IMR-90 (cell line): ENCODE measurements around the gene NOL6. TPM values are rescaled to one million over a fixed set of nuclear protein-coding genes. Genes with fewer than 3 reads are reported as not detected.

Experiments
- ATAC-seq: fragments of 200-7000 bp; cut with Tn5 transposase; 2 replicates; pipeline ENCODE4 v1.9.1; 2020; ENCODE audit warnings: low read depth, mild to moderate bottlenecking, moderate library complexity
- BruUV-seq: library from RNA; stranded (reverse); fragments of 400-500 nt; replicated peaks from 2 replicates; lab custom pipeline; 2021; lab: Mats Ljungman, UMichigan
- CTCF ChIA-PET: fragments of 300-600 bp; formaldehyde crosslinking; extraction: SDS; loops from one replicate; lab custom pipeline; 2021; ENCODE audit warnings: antibody characterized with exemption; lab: Yijun Ruan, JAX
- POLR2A ChIA-PET: fragments of 300-600 bp; sonication (Branson Sonifier 250); formaldehyde crosslinking; loops from one replicate; lab custom pipeline; 2022; ENCODE audit warnings: antibody characterized with exemption; ENCODE audit not compliant: unreplicated experiment; lab: Charles Lee
- DNase-seq: peaks from one replicate; pipeline ENCODE4 v3.0.0; 2013
- H2AFZ ChIP-seq: replicated peaks from 2 replicates; pipeline ENCODE3; 2013; ENCODE audit warnings: low read length, mild to moderate bottlenecking; ENCODE audit not compliant: poor library complexity
- H2AK5ac ChIP-seq: 2 replicates; pipeline ENCODE4 v1.6.1; 2013; ENCODE audit warnings: low read depth, low read length, inconsistent platforms
- H2AK9ac ChIP-seq: replicated peaks from 2 replicates; pipeline ENCODE3; 2013; ENCODE audit warnings: mild to moderate bottlenecking, low read depth, low read length, moderate library complexity; ENCODE audit not compliant: poor library complexity
- H2BK120ac ChIP-seq: 2 replicates; pipeline ENCODE4 v1.6.1; 2013; ENCODE audit warnings: low read depth, low read length, inconsistent platforms
- H2BK15ac ChIP-seq: 3 replicates; pipeline ENCODE4 v1.6.1; 2013; ENCODE audit warnings: low read depth, low read length, inconsistent platforms
- H2BK20ac ChIP-seq: 2 replicates; pipeline ENCODE4 v1.6.1; 2013; ENCODE audit warnings: low read depth, mild to moderate bottlenecking, inconsistent platforms, low read length, moderate library complexity
- H2BK5ac ChIP-seq: 2 replicates; pipeline ENCODE4 v1.6.1; 2013; ENCODE audit warnings: mild to moderate bottlenecking, low read depth, low read length, inconsistent platforms; ENCODE audit not compliant: poor library complexity, severe bottlenecking
- H3K14ac ChIP-seq: replicated peaks from 2 replicates; pipeline ENCODE4 v1.6.1; 2013; ENCODE audit warnings: low read depth, low read length, inconsistent platforms
- H3K18ac ChIP-seq: 2 replicates; pipeline ENCODE4 v1.6.1; 2013; ENCODE audit warnings: low read depth, low read length, control low read depth
- H3K23ac ChIP-seq: 2 replicates; pipeline ENCODE4 v1.6.1; 2013; ENCODE audit warnings: low read depth, low read length, inconsistent platforms
- H3K27ac ChIP-seq: 2 replicates; pipeline ENCODE4 v1.5.1; 2013; ENCODE audit warnings: mild to moderate bottlenecking, control low read depth, low read length; ENCODE audit not compliant: insufficient read depth
- H3K27me3 ChIP-seq: 2 replicates; pipeline ENCODE4 v1.6.1; 2013; ENCODE audit warnings: low read length; ENCODE audit not compliant: control insufficient read depth, insufficient read depth
- H3K36me3 ChIP-seq: 2 replicates; pipeline ENCODE4 v1.6.1; 2013; ENCODE audit warnings: low read length, mixed read lengths; ENCODE audit not compliant: control insufficient read depth, insufficient read depth
- H3K4ac ChIP-seq: 2 replicates; pipeline ENCODE4 v1.6.1; 2013; ENCODE audit warnings: low read depth, low read length, inconsistent platforms
- H3K4me1 ChIP-seq: 2 replicates; pipeline ENCODE4 v1.6.1; 2013; ENCODE audit warnings: low read length, mixed read lengths; ENCODE audit not compliant: control insufficient read depth, insufficient read depth
- H3K4me2 ChIP-seq: 2 replicates; pipeline ENCODE4 v1.6.1; 2013; ENCODE audit warnings: low read depth, mild to moderate bottlenecking, control low read depth, low read length, moderate library complexity
- H3K4me3 ChIP-seq: 2 replicates; pipeline ENCODE4 v1.5.1; 2013; ENCODE audit warnings: low read depth, mild to moderate bottlenecking, control low read depth, low read length, moderate library complexity; ENCODE audit not compliant: insufficient read depth
- H3K56ac ChIP-seq: 2 replicates; pipeline ENCODE4 v1.6.1; 2013; ENCODE audit warnings: low read length, inconsistent platforms; ENCODE audit not compliant: insufficient read depth; ENCODE audit errors: extremely low read depth
- H3K79me1 ChIP-seq, 2 experiments: 2 replicates each; pipeline ENCODE4 v1.6.1; 2013; ENCODE audit warnings: low read length in 2 of 2, inconsistent platforms in 1 of 2, low read depth in 1 of 2
- H3K9ac ChIP-seq: 2 replicates; pipeline ENCODE4 v1.6.1; 2013; ENCODE audit warnings: low read depth, low read length, control low read depth
- H3K9me1 ChIP-seq: 2 replicates; pipeline ENCODE4 v1.6.1; 2013; ENCODE audit warnings: low read length, inconsistent platforms; ENCODE audit not compliant: insufficient read depth
- H3K9me3 ChIP-seq: 2 replicates; pipeline ENCODE4 v1.6.1; 2013; ENCODE audit warnings: low read length; ENCODE audit not compliant: control insufficient read depth, insufficient read depth
- H4K20me1 ChIP-seq: 2 replicates; pipeline ENCODE4 v1.6.1; 2013; ENCODE audit warnings: low read length, inconsistent platforms; ENCODE audit not compliant: insufficient read depth
- H4K5ac ChIP-seq: 2 replicates; pipeline ENCODE4 v1.6.1; 2013; ENCODE audit warnings: mild to moderate bottlenecking, low read depth, low read length, control low read depth
- H4K8ac ChIP-seq, 2 experiments: 2 replicates each; pipeline ENCODE4 v1.6.1; 2013; ENCODE audit warnings: low read depth in 2 of 2, low read length in 2 of 2, control low read depth in 1 of 2, inconsistent platforms in 1 of 2
- H4K91ac ChIP-seq: 2 replicates; pipeline ENCODE4 v1.6.1; 2013; ENCODE audit warnings: low read depth, low read length, inconsistent platforms; ENCODE audit not compliant: insufficient read depth
- BHLHE40 ChIP-seq: fragments of 150-350 bp; IDR thresholded peaks from 2 replicates; pipeline ENCODE4 v1.6.1; 2016; ENCODE audit warnings: mild to moderate bottlenecking, low read depth, low read length
- CEBPB ChIP-seq: IDR thresholded peaks from 2 replicates; pipeline ENCODE4 v1.6.1; 2012; ENCODE audit warnings: low read depth, low read length, improper control_type of control experiment
- CHD1 ChIP-seq: IDR thresholded peaks from 2 replicates; pipeline ENCODE4 v1.6.1; 2012; ENCODE audit warnings: low read depth, low read length, improper control_type of control experiment
- ELK1 ChIP-seq: fragments of 150-350 bp; IDR thresholded peaks from 2 replicates; pipeline ENCODE4 v1.6.1; 2016; ENCODE audit warnings: low read depth, mild to moderate bottlenecking, low read length, moderate library complexity, borderline replicate concordance
- FOS ChIP-seq: fragments of 150-350 bp; IDR thresholded peaks from 2 replicates; pipeline ENCODE4 v1.6.1; 2016; ENCODE audit warnings: low read depth, low read length
- MAFK ChIP-seq: IDR thresholded peaks from 2 replicates; pipeline ENCODE4 v1.6.1; 2012; ENCODE audit warnings: low read depth, low read length, improper control_type of control experiment
- MAZ ChIP-seq: IDR thresholded peaks from 2 replicates; pipeline ENCODE4 v1.6.1; 2012; ENCODE audit warnings: low read depth, mild to moderate bottlenecking, low read length, improper control_type of control experiment, moderate library complexity, borderline replicate concordance
- MXI1 ChIP-seq: IDR thresholded peaks from 2 replicates; pipeline ENCODE4 v1.6.1; 2012; ENCODE audit warnings: low read depth, mild to moderate bottlenecking, low read length, moderate library complexity, borderline replicate concordance
- NFE2L2 ChIP-seq: fragments of 150-350 bp; IDR thresholded peaks from 2 replicates; pipeline ENCODE4 v1.6.1; 2016; ENCODE audit warnings: low read depth, mild to moderate bottlenecking, low read length
- POLR2A ChIP-seq: IDR thresholded peaks from 2 replicates; pipeline ENCODE4 v1.6.1; 2012; ENCODE audit warnings: mild to moderate bottlenecking, low read depth, low read length
- RAD21 ChIP-seq: IDR thresholded peaks from 2 replicates; pipeline ENCODE4 v1.6.1; 2012; ENCODE audit warnings: low read length, improper control_type of control experiment
- RCOR1 ChIP-seq: IDR thresholded peaks from 2 replicates; pipeline ENCODE4 v1.6.1; 2012; ENCODE audit warnings: mild to moderate bottlenecking, low read length, improper control_type of control experiment; ENCODE audit not compliant: insufficient replicate concordance
- RFX5 ChIP-seq: IDR thresholded peaks from 2 replicates; pipeline ENCODE4 v1.8.0; 2012; ENCODE audit warnings: low read depth, mild to moderate bottlenecking, low read length, moderate library complexity
- SMC3 ChIP-seq: fragments of 150-350 bp; IDR thresholded peaks from 2 replicates; pipeline ENCODE4 v1.6.1; 2016; ENCODE audit warnings: low read depth, mild to moderate bottlenecking, antibody characterized with exemption, low read length, moderate library complexity
- WGBS, 2 experiments: methylation state at CpG; one replicate each; pipeline versions ENCODE4 v1.1.5 to v1.1.7; 2013; ENCODE audit warnings: missing lambda C conversion rate in 2 of 2; ENCODE audit not compliant: insufficient read length in 1 of 2; ENCODE audit errors: extremely low coverage in 2 of 2; 5-methylcytosine and 5-hydroxymethylcytosine counted together
- dilution Hi-C: fragments of 300-500 bp; cut with HindIII; formaldehyde crosslinking; loops from one replicate; pipeline ENCODE4 v1.14.3; 2018; ENCODE audit warnings: low sequenced_read_pairs; ENCODE audit not compliant: unreplicated experiment
- in situ Hi-C: fragments of 300-500 bp; cut with MboI; formaldehyde crosslinking; loops from 3 replicates; pipeline ENCODE4 v1.14.3; 2019; ENCODE audit warnings: low sequenced_read_pairs, inconsistent platforms, mixed read lengths
- intact Hi-C: fragments of 100-400 bp; cut with micrococcal nuclease; formaldehyde crosslinking; loops from 2 replicates; pipeline ENCODE4 v1.10.0; 2022
- polyA plus RNA-seq, 3 experiments: library from polyadenylated mRNA; depleted of rRNA; stranded (reverse); fragments of >200 nt; gene quantifications; 2 replicates each; pipeline ENCODE4 v1.2.3, GENCODE V29; 2012; ENCODE audit warnings: low replicate concordance in 1 of 3
- total RNA-seq: library from RNA; depleted of rRNA; stranded (reverse); fragments of >200 nt; gene quantifications from 2 replicates; pipeline ENCODE4 v1.2.3, GENCODE V29; 2012
- TF ChIP-seq, protein P1 (sequence below): conservative IDR thresholded peaks from 2 replicates; pipeline ENCODE4 v1.5.1; 2012; ENCODE audit warnings: mild to moderate bottlenecking, low read depth, low read length, improper control_type of control experiment
- TF ChIP-seq, protein P2 (sequence below): fragments of 150-350 bp; IDR thresholded peaks from 2 replicates; pipeline ENCODE4 v1.6.1; 2017; ENCODE audit warnings: mild to moderate bottlenecking, antibody characterized with exemption, low read length, low read depth

The NOL6 gene
- total and polyA plus RNA-seq, 2 of the 4 experiments (the other 2 are of a cell fraction): 47.3 to 71.7 TPM

- no peak overlapping the region for H3K27ac ChIP-seq
- intact Hi-C loops: no loop called here
- POLR2A ChIA-PET: no interaction called here
- TF ChIP-seq MXI1 (no peak), RFX5 (no peak), RCOR1 (no peak), CEBPB (no peak), POLR2A (no peak), ELK1 (no peak), FOS (no peak), CHD1 (no peak), NFE2L2 (no peak), MAZ (no peak), MAFK (no peak), SMC3 (no peak), BHLHE40 (no peak), RAD21 (no peak)
- TF ChIP-seq, protein P1, sequence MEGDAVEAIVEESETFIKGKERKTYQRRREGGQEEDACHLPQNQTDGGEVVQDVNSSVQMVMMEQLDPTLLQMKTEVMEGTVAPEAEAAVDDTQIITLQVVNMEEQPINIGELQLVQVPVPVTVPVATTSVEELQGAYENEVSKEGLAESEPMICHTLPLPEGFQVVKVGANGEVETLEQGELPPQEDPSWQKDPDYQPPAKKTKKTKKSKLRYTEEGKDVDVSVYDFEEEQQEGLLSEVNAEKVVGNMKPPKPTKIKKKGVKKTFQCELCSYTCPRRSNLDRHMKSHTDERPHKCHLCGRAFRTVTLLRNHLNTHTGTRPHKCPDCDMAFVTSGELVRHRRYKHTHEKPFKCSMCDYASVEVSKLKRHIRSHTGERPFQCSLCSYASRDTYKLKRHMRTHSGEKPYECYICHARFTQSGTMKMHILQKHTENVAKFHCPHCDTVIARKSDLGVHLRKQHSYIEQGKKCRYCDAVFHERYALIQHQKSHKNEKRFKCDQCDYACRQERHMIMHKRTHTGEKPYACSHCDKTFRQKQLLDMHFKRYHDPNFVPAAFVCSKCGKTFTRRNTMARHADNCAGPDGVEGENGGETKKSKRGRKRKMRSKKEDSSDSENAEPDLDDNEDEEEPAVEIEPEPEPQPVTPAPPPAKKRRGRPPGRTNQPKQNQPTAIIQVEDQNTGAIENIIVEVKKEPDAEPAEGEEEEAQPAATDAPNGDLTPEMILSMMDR: no peak
- TF ChIP-seq, protein P2, sequence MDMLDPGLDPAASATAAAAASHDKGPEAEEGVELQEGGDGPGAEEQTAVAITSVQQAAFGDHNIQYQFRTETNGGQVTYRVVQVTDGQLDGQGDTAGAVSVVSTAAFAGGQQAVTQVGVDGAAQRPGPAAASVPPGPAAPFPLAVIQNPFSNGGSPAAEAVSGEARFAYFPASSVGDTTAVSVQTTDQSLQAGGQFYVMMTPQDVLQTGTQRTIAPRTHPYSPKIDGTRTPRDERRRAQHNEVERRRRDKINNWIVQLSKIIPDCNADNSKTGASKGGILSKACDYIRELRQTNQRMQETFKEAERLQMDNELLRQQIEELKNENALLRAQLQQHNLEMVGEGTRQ: no peak
- H2AK5ac ChIP-seq: no peak overlapping the region
- H3K14ac ChIP-seq: no peak overlapping the region
- ATAC-seq (no peak), DNase-seq (no peak)
- H3K27me3 ChIP-seq: no peaks in the 10 kb centered on the region
- H2BK120ac ChIP-seq: no peak overlapping the region
- H4K20me1 ChIP-seq: no peaks in the 10 kb centered on the region; the same call in 1 of the 2 replicates
- in situ Hi-C loops: no loop called here
- no peak overlapping the region for H3K23ac ChIP-seq
- H2AK9ac ChIP-seq: peak overlapping the region; percentile 3
- H2BK5ac ChIP-seq: no peak overlapping the region
- H4K91ac ChIP-seq: no peak overlapping the region
- H4K5ac ChIP-seq: no peak overlapping the region
- peaks cover 7% of the 10 kb centered on the region; the same call in 1 of the 2 replicates for H3K9me1 ChIP-seq
- CTCF ChIA-PET: no interaction called here
- no peak overlapping the region for H3K56ac ChIP-seq
- no peak overlapping the region for H3K4me3 ChIP-seq
- no peak overlapping the region for H3K4me2 ChIP-seq
- WGBS, 2 experiments: 91% methylated on average over 5 of the region's 10 CpGs; no CpG with 5 or more reads in 1 of the 2 experiments
- no peak overlapping the region for H2BK20ac ChIP-seq
- no peak overlapping the region for H2BK15ac ChIP-seq
- H3K9me3 ChIP-seq: no peaks in the 10 kb centered on the region
- H3K4ac ChIP-seq: no peak overlapping the region
- dilution Hi-C loops: loop anchor here (25.0 kb wide), 1 partner anchor 174 kb away; the partner anchor contains the start of gene NFX1
- H2AFZ ChIP-seq: no peak overlapping the region
- peaks cover 51% of the 10 kb centered on the region for H3K36me3 ChIP-seq
- no peak overlapping the region for H3K9ac ChIP-seq
- H3K4me1 ChIP-seq: peaks cover 4% of the 10 kb centered on the region
- peaks cover 0 to 4% of the 10 kb centered on the region in 2 experiments; a peak in 1 of 4 replicates for H3K79me1 ChIP-seq
- BruUV-seq: no TSS peak
- H4K8ac ChIP-seq: no peak overlapping the region
- no peak overlapping the region for H3K18ac ChIP-seq
Observed at GRCh38 chr9:33460854-33461253, 12.9 kb downstream of the NOL6 start.
